HepG2 (cell line): ENCODE measurements around the gene EEPD1. TPM values are rescaled to one million over a fixed set of nuclear protein-coding genes. Genes with fewer than 3 reads are reported as not detected.

Source experiments
- BHLHE40 ChIP-seq: IDR thresholded peaks from 2 replicates; pipeline ENCODE4 v1.6.1; 2011; ENCODE audit warnings: low read length, improper control_type of control experiment
- DPF2 ChIP-seq: sonication (generic); formaldehyde crosslinking; IDR thresholded peaks from 2 replicates; pipeline ENCODE4 v1.4.0; 2020; ENCODE audit warnings: mild to moderate bottlenecking, low read depth, missing genetic modification reagents, borderline replicate concordance
- ELF3 ChIP-seq: IDR thresholded peaks from 2 replicates; pipeline ENCODE4 v1.6.1; 2016; ENCODE audit warnings: missing genetic modification reagents, missing compliant biosample characterization
- FIP1L1 ChIP-seq: fragments of 200-400 bp; formaldehyde crosslinking; IDR thresholded peaks from 2 replicates; pipeline ENCODE4 v1.6.1; 2018; ENCODE audit warnings: low read depth, mild to moderate bottlenecking, low read length, moderate library complexity, borderline replicate concordance; ENCODE audit not compliant: insufficient read depth
- FLYWCH1 ChIP-seq: sonication (generic); formaldehyde crosslinking; IDR thresholded peaks from 2 replicates; pipeline ENCODE4 v1.8.1; 2023; ENCODE audit warnings: mild to moderate bottlenecking, missing genetic modification reagents
- FOXP4 ChIP-seq: sonication (generic); formaldehyde crosslinking; IDR thresholded peaks from 2 replicates; pipeline ENCODE4 v1.4.0; 2020; ENCODE audit warnings: missing genetic modification reagents
- PAX8 ChIP-seq: sonication (generic); formaldehyde crosslinking; IDR thresholded peaks from 2 replicates; pipeline ENCODE4 v1.8.0; 2022; ENCODE audit warnings: mild to moderate bottlenecking, missing genetic modification reagents, borderline replicate concordance
- PBX3 ChIP-seq: sonication (generic); formaldehyde crosslinking; IDR thresholded peaks from 2 replicates; pipeline ENCODE4 v1.8.1; 2023; ENCODE audit warnings: missing genetic modification reagents, inconsistent platforms, borderline replicate concordance
- REPIN1 ChIP-seq: sonication (generic); formaldehyde crosslinking; IDR thresholded peaks from 2 replicates; pipeline ENCODE4 v1.8.0; 2022; ENCODE audit warnings: missing genetic modification reagents, low read depth, mild to moderate bottlenecking, borderline replicate concordance
- RXRB ChIP-seq: IDR thresholded peaks from 2 replicates; pipeline ENCODE4 v1.6.1; 2016; ENCODE audit warnings: borderline replicate concordance, missing genetic modification reagents, missing compliant biosample characterization
- SATB2 ChIP-seq: sonication (generic); formaldehyde crosslinking; IDR thresholded peaks from 2 replicates; pipeline ENCODE4 v1.5.0; 2020; ENCODE audit warnings: missing genetic modification reagents
- SIX1 ChIP-seq: sonication (generic); formaldehyde crosslinking; IDR thresholded peaks from 2 replicates; pipeline ENCODE4 v1.4.0; 2020; ENCODE audit warnings: missing genetic modification reagents, borderline replicate concordance
- ZBTB8A ChIP-seq: sonication (generic); formaldehyde crosslinking; IDR thresholded peaks from 2 replicates; pipeline ENCODE4 v1.4.0; 2020; ENCODE audit warnings: mild to moderate bottlenecking, low read depth, missing genetic modification reagents, borderline replicate concordance
- ZNF503 ChIP-seq: sonication (generic); formaldehyde crosslinking; IDR thresholded peaks from 2 replicates; pipeline ENCODE4 v1.4.0; 2020; ENCODE audit warnings: missing genetic modification reagents
- ZNF510 ChIP-seq: sonication (generic); formaldehyde crosslinking; IDR thresholded peaks from 2 replicates; pipeline ENCODE4 v1.4.0; 2020; ENCODE audit warnings: low read depth, mild to moderate bottlenecking, missing genetic modification reagents
- ZNF766 ChIP-seq: sonication (generic); formaldehyde crosslinking; IDR thresholded peaks from 2 replicates; pipeline ENCODE4 v1.5.0; 2020; ENCODE audit warnings: missing genetic modification reagents, borderline replicate concordance
- polyA plus RNA-seq, 8 experiments: library from polyadenylated mRNA; depleted of rRNA in 3 of 8; stranded (reverse) in 7 of 8; unstranded in 1 of 8; fragments of >200 nt; fragmentation: Illumina TruSeq in 4 of 8; extraction: Trizol in 4 of 8; gene quantifications; 2 replicates each; pipeline versions ENCODE4 v1.2.1 to v1.2.3, GENCODE V29; 2011 to 2016; ENCODE audit warnings: low read depth in 4 of 8, missing spikeins in 1 of 8, mixed read lengths in 1 of 8; ENCODE audit not compliant: insufficient read depth in 1 of 8
- total RNA-seq, 5 experiments: library from RNA; depleted of rRNA; stranded (reverse); fragments of >200 nt; fragmentation: Illumina TruSeq; extraction: Trizol; gene quantifications; 2 replicates each; pipeline ENCODE4 v1.2.3, GENCODE V29; 2016; ENCODE audit warnings: low read depth in 1 of 5
- TF ChIP-seq, protein P1 (sequence below): sonication (generic); formaldehyde crosslinking; IDR thresholded peaks from 2 replicates; pipeline ENCODE4 v1.4.0; 2020; ENCODE audit warnings: missing genetic modification reagents, borderline replicate concordance
- TF ChIP-seq, protein P2 (sequence below): sonication (generic); formaldehyde crosslinking; IDR thresholded peaks from 2 replicates; pipeline ENCODE4 v1.8.1; 2022; ENCODE audit warnings: low read depth, mild to moderate bottlenecking, missing genetic modification reagents

The EEPD1 gene
- total and polyA plus RNA-seq, 2 of the 13 experiments (the other 11 are each of a cell fraction or from before 2014, with no cell fraction given), result 10.1 to 16.4 TPM

- TF ChIP-seq FOXP4 (CRISPR knock-in tag) (peak; percentile 65), ZBTB8A (CRISPR knock-in tag) (no peak), PAX8 (CRISPR knock-in tag) (no peak), ELF3 (CRISPR knock-in tag) (0 out of 2 replicates have a peak, but pooled peaks have one; percentile 32), FIP1L1 (no peak), BHLHE40 (peak; percentile 65; the same call in 1 of the 2 replicates), PBX3 (no peak), SIX1 (CRISPR knock-in tag) (no peak), RXRB (CRISPR knock-in tag) (peak; percentile 85), FLYWCH1 (CRISPR knock-in tag) (no peak), REPIN1 (CRISPR knock-in tag) (peak; percentile 90), ZNF766 (no peak), DPF2 (CRISPR knock-in tag) (peak; percentile 77), ZNF510 (CRISPR knock-in tag) (no peak; the same call in 1 of the 2 replicates), ZNF503 (CRISPR knock-in tag) (no peak), SATB2 (no peak)
- TF ChIP-seq, protein P1, sequence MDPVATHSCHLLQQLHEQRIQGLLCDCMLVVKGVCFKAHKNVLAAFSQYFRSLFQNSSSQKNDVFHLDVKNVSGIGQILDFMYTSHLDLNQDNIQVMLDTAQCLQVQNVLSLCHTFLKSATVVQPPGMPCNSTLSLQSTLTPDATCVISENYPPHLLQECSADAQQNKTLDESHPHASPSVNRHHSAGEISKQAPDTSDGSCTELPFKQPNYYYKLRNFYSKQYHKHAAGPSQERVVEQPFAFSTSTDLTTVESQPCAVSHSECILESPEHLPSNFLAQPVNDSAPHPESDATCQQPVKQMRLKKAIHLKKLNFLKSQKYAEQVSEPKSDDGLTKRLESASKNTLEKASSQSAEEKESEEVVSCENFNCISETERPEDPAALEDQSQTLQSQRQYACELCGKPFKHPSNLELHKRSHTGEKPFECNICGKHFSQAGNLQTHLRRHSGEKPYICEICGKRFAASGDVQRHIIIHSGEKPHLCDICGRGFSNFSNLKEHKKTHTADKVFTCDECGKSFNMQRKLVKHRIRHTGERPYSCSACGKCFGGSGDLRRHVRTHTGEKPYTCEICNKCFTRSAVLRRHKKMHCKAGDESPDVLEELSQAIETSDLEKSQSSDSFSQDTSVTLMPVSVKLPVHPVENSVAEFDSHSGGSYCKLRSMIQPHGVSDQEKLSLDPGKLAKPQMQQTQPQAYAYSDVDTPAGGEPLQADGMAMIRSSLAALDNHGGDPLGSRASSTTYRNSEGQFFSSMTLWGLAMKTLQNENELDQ (CRISPR knock-in tag), result no peak
- TF ChIP-seq, protein P2, sequence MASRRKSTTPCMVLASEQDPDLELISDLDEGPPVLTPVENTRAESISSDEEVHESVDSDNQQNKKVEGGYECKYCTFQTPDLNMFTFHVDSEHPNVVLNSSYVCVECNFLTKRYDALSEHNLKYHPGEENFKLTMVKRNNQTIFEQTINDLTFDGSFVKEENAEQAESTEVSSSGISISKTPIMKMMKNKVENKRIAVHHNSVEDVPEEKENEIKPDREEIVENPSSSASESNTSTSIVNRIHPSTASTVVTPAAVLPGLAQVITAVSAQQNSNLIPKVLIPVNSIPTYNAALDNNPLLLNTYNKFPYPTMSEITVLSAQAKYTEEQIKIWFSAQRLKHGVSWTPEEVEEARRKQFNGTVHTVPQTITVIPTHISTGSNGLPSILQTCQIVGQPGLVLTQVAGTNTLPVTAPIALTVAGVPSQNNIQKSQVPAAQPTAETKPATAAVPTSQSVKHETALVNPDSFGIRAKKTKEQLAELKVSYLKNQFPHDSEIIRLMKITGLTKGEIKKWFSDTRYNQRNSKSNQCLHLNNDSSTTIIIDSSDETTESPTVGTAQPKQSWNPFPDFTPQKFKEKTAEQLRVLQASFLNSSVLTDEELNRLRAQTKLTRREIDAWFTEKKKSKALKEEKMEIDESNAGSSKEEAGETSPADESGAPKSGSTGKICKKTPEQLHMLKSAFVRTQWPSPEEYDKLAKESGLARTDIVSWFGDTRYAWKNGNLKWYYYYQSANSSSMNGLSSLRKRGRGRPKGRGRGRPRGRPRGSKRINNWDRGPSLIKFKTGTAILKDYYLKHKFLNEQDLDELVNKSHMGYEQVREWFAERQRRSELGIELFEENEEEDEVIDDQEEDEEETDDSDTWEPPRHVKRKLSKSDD (CRISPR knock-in tag), result no peak
Measured at GRCh38 chr7:36272567-36273269, 119.7 kb downstream of the EEPD1 start (continued).
